SH-SY5Y (cell line): ENCODE data around the gene COG8.

Experiments used
- GATA2 ChIP-seq: IDR thresholded peaks from 2 replicates; pipeline ENCODE4 v1.6.1; 2011; ENCODE audit warnings: mild to moderate bottlenecking, low read depth, low read length
- GATA3 ChIP-seq: IDR thresholded peaks from 2 replicates; pipeline ENCODE4 v1.6.1; 2011; ENCODE audit warnings: low read depth, mild to moderate bottlenecking, low read length, moderate library complexity

Gene COG8

GRCh38 chr16:69329369-69330285, 9.7 kb downstream of the COG8 start:
- TF ChIP-seq GATA2 (no peak), GATA3 (no peak)

- TF ChIP-seq GATA3 (no peak), GATA2 (no peak)
Measured at GRCh38 chr16:69328854-69329316, 10.5 kb downstream of the COG8 start.

- TF ChIP-seq GATA2 (no peak), GATA3 (no peak)
Measured at GRCh38 chr16:69327585-69328310, 11.6 kb downstream of the COG8 start.

GRCh38 chr16:69326172-69326873, 13.0 kb downstream of the COG8 start:
- TF ChIP-seq GATA2, result no peak
- no peak for TF ChIP-seq GATA3

GRCh38 chr16:69325784-69326171, 13.6 kb downstream of the COG8 start:
- TF ChIP-seq GATA2 (no peak), GATA3 (no peak)

GRCh38 chr16:69324585-69325253, 14.6 kb downstream of the COG8 start:
- TF ChIP-seq GATA3, result no peak
- TF ChIP-seq GATA2, result no peak

GRCh38 chr16:69324013-69324531, 15.3 kb downstream of the COG8 start:
- TF ChIP-seq GATA2 (no peak), GATA3 (no peak)

- TF ChIP-seq GATA2 (no peak), GATA3 (no peak)
Measured at GRCh38 chr16:69323415-69323814, 15.9 kb downstream of the COG8 start.

GRCh38 chr16:69322343-69322742, 17.0 kb downstream of the COG8 start:
- TF ChIP-seq GATA3 (no peak), GATA2 (no peak)

GRCh38 chr16:69321080-69321479, 18.3 kb downstream of the COG8 start:
- no peak for TF ChIP-seq GATA2
- TF ChIP-seq GATA3, result no peak

- TF ChIP-seq GATA3, result no peak
- TF ChIP-seq GATA2, result no peak
Measured at GRCh38 chr16:69320740-69321073, 18.7 kb downstream of the COG8 start.

- TF ChIP-seq GATA3 (no peak), GATA2 (no peak)
Measured at GRCh38 chr16:69319826-69320739, 19.3 kb downstream of the COG8 start.

GRCh38 chr16:69319381-69319780, 20.0 kb downstream of the COG8 start:
- TF ChIP-seq GATA3, result no peak
- TF ChIP-seq GATA2, result no peak

GRCh38 chr16:69318911-69319289, 20.5 kb downstream of the COG8 start:
- TF ChIP-seq GATA3 (no peak), GATA2 (no peak)
